NCI-H1436 (cell line): ENCODE results near the gene KAT5.
A peak's percentile ranks its signal among the peaks of the same experiment; 100 is the strongest.
"Not testable (repeated sequence)": the region's sequence is repeated elsewhere in the genome, so short reads cannot be mapped to it uniquely, and the experiment has no call there.

ENCODE experiments used
- DNase-seq: peaks from one replicate; lab custom pipeline; 2025; lab: John Stamatoyannopoulos, UW

The KAT5 gene

GRCh38 chr11:65711785-65712632 lies at the start of gene KAT5:
TSS of gene KAT5 (plus strand) at chr11:65712252. CDS start at chr11:65712268, 16 bp downstream.
- DNase-seq, result peak; percentile 98

GRCh38 chr11:65662799-65663638 lies 49.0 kb upstream of the KAT5 start, which contains the start of gene RELA:
TSS of gene RELA (minus strand) at chr11:65662916. CDS start at chr11:65662832, 84 bp downstream.
- peak; percentile 71 for DNase-seq

- DNase-seq, result no peak
Observed at GRCh38 chr11:65663639-65664200, 48.3 kb upstream of the KAT5 start.

GRCh38 chr11:65672180-65672860 lies 39.7 kb upstream of the KAT5 start:
- DNase-seq, result no peak

GRCh38 chr11:65672982-65673381 lies 39.1 kb upstream of the KAT5 start:
- DNase-seq, result no peak

DNA sequence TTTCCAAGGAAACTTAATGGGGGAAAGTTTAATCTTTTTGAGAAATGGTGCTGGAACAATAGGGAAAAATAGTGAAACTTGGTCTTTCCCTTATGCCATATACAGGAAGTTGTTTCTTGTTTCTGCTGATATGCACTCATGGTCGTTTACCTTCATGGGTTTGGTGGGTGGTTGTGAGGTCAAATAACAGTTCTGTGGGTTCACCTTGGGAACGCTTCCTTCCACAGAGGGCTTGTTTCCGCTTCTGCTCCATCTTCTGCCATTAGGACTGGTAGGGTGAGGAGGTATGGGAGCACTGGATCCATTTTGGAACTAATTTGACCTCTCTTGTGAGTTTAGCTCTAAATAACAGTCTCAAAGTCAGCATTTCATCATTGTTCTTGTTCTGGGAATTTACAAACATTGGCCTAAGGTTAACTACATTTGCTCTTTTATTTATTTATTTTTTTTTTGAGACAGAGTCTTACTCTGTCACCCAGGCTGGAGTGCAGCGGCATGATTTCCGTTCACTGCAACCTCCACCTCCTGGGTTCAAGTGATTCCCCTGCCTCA lies 31.8 kb upstream of the KAT5 start:
- DNase-seq, result no peak

- DNase-seq, result not testable (repeated sequence)
Observed at GRCh38 chr11:65683480-65683879, 28.6 kb upstream of the KAT5 start.

DNA sequence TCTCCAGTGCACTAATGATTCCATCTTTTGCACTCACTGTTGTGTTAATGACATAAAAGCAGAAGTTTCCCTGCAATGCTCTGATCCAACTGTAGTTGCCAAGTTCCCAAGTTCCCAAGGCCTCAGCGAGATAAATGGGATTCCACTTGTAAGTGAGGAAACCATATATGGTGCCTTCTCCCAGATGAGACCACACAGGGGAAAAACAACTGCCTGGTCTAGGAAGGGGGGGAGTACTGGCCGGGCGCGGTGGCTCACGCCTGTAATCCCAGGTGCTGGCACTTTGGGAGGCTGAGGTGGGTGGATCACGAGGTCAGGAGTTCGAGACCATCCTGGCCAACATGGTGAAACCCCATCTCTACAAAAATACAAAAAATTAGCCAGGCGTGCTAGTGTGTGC lies 26.1 kb upstream of the KAT5 start:
- DNase-seq, result no peak

- DNase-seq, result not testable (repeated sequence)
Observed at GRCh38 chr11:65691847-65692246, 20.2 kb upstream of the KAT5 start.

GRCh38 chr11:65692367-65692766 lies 19.7 kb upstream of the KAT5 start:
- no peak for DNase-seq

GRCh38 chr11:65695459-65696241 lies 16.4 kb upstream of the KAT5 start:
- DNase-seq, result peak; percentile 43

DNA sequence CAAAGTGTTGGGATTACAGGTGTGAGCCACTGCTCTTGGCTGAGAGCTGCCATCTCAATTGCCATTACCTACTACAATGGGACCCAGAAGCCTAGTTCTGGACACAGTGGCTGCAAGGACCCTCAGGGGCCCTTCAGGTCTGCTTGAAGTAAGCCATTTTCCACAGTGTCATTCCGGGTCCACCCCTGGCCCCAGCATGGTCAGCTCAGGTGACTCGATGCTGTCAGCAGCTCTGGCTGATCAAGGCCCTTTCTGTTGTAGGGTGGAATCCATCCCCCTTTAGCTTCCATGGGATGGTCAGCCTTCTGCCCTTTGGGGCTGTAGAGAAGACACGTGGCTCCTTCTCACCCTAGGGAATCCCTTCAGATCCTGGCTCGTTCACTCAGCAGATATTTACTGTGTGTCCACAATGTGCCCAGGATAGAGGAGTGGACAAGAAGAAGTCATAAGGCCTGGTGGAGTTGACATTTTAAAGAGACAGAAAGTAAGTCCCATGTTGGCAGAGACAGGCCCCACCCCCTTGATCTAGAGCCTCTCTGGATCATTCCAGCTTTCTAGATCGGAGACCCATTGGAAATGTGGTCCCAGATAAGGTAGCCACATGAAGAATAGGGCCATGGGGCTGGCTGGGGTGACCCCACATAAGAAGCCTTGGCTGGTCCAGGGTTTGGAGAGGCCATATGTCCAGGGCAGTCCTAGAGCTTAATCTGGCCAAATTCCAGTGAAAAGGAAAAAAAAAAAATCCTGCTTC lies 15.1 kb upstream of the KAT5 start:
- DNase-seq, result no peak

DNA sequence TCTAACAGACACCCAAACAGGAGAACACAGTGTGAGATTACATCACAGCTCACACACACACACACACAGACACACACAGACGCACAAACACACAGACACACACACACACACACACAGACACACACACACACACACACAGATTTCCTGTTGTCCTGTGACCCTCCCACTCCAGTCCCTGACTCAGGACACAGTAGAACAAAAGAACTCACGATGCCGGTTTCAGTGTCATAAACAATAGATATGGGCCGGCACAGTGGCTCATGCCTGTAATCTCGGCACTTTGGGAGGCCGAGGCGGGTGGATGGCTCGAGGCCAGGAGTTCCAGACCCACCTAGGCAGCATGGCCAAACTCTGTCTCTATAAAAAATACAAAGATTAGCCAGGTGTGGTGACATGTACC lies 13.8 kb upstream of the KAT5 start:
- DNase-seq, result no peak

GRCh38 chr11:65699306-65699705 lies 12.7 kb upstream of the KAT5 start:
- DNase-seq, result no peak

DNA sequence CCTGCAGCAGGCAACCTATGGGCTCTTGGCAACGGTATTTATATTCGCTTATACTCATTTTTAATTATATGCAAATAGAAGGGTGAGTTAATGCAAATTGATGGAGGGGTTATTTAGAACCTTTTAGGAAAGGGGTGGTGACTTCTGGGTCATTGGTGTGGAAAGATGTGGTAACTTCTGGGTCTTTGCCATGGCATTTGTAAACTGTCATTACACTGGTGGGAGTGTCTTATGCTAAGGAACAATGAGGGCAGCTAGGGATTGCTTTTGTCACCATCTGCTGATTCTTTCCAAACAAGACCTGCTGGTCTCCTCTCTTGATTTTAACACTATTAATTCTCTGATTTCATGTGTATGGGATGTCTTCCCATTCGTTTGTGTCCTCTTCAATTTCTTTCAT lies 11.7 kb upstream of the KAT5 start:
- no peak for DNase-seq

DNA sequence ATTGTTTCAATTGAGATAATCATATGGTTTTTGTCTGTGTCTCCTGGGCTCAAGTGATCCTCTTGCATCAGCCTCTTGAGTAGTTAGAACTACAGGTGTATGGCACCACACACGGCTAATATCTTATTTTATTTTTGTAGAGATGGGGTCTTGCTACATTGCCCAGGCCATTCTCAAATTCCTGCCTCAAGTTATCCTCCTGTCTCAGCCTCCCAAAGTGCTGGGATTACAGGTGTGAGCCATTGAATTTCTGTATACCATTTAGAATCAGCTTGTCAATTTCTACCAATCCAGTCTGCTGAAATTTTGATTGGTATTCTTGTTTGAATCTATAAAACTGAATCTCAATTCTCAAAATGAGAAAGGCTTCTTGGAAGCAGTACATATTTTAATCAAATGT lies 10.4 kb upstream of the KAT5 start:
- no peak for DNase-seq

GRCh38 chr11:65703846-65704245 lies 8.2 kb upstream of the KAT5 start:
- no peak for DNase-seq

GRCh38 chr11:65706303-65706763 lies 5.7 kb upstream of the KAT5 start:
- peak; percentile 75 for DNase-seq

DNA sequence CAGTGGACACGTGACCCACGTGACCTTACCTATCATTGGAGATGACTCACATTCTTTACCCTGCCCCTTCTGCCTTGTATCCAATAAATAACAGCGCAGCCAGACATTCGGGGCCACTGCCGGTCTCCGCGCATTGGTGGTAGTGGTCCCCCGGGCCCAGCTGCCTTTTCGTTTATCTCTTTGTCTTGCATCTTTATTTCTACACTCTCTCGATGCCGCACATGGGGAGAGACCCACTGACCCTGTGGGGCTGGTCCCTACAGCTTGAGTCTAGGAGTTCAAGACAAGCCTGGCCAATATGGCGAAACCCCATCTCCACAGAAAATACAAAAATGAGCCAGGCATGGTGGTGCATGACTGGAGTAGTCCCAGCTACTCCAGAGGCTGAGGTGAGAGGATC lies 5.0 kb upstream of the KAT5 start:
- not testable (repeated sequence) for DNase-seq

GRCh38 chr11:65708451-65708850 lies 3.6 kb upstream of the KAT5 start:
- DNase-seq, result no peak
